Lung (tissue), 12 donors: ENCODE results near the gene SAMD15. TPM values are rescaled to one million over a fixed set of nuclear protein-coding genes. Genes with fewer than 3 reads are reported as not detected.

Experiments
- ATAC-seq: fragments of 200-7000 bp; cut with Tn5 transposase; one replicate; pipeline ENCODE4 v1.9.1; 2020; ENCODE audit warnings: moderate number of reproducible peaks; ENCODE audit not compliant: insufficient read depth, low FRiP score
- DNase-seq, 3 donors: peaks; one replicate each; pipeline ENCODE4 v3.0.0-alpha.2; 2013 to 2017
- H3K27ac ChIP-seq, 2 donors: one replicate each; pipeline ENCODE4 v1.5.1; 2013; ENCODE audit warnings: mild to moderate bottlenecking in 2 of 2, moderate library complexity in 2 of 2, control low read depth in 1 of 2, inconsistent platforms in 1 of 2, low read depth in 1 of 2, low read length in 1 of 2
- H3K27me3 ChIP-seq, 3 donors: one replicate each; pipeline ENCODE4 v1.5.1; 2013; ENCODE audit warnings: low read length in 2 of 3; ENCODE audit not compliant: control insufficient read depth in 3 of 3, insufficient read depth in 3 of 3
- H3K36me3 ChIP-seq, 4 donors: one replicate each; pipeline ENCODE4 v1.5.1; 2013; ENCODE audit warnings: low read length in 4 of 4, mild to moderate bottlenecking in 1 of 4, moderate library complexity in 1 of 4; ENCODE audit not compliant: control insufficient read depth in 4 of 4, insufficient read depth in 4 of 4
- H3K4me1 ChIP-seq, 5 donors: one replicate each; pipeline ENCODE4 v1.5.1; 2013; ENCODE audit warnings: low read length in 5 of 5, mild to moderate bottlenecking in 2 of 5, moderate library complexity in 1 of 5; ENCODE audit not compliant: control insufficient read depth in 5 of 5, insufficient read depth in 5 of 5
- H3K4me3 ChIP-seq: one replicate; pipeline ENCODE4 v1.5.1; 2013; ENCODE audit warnings: mild to moderate bottlenecking, control low read depth, moderate library complexity
- H3K9ac ChIP-seq, 2 donors: one replicate each; pipeline ENCODE4 v1.5.1; 2013; ENCODE audit warnings: low read length in 2 of 2, control low read depth in 1 of 2; ENCODE audit not compliant: insufficient read depth in 1 of 2
- H3K9me3 ChIP-seq, 4 donors: one replicate each; pipeline ENCODE4 v1.5.1; 2013; ENCODE audit warnings: low read length in 3 of 4, mild to moderate bottlenecking in 1 of 4, moderate library complexity in 1 of 4; ENCODE audit not compliant: control insufficient read depth in 4 of 4, insufficient read depth in 3 of 4
- CTCF ChIP-seq: IDR thresholded peaks from 2 replicates; pipeline ENCODE4 v1.5.1; 2012; ENCODE audit warnings: mild to moderate bottlenecking; ENCODE audit errors: control extremely low read depth, extremely low read depth
- WGBS, 2 donors: extraction: QIAGEN DNeasy Blood & Tissue Kit; methylation state at CpG; one replicate each; pipeline ENCODE4 v1.1.7; 2013; 5-methylcytosine and 5-hydroxymethylcytosine counted together
- polyA plus RNA-seq, 2 donors: library from polyadenylated mRNA; stranded (reverse); fragments of 200-250 nt; gene quantifications; one replicate each; pipeline ENCODE4 v1.2.1, GENCODE V29; 2013
- total RNA-seq, 2 donors: library from RNA; depleted of rRNA in 1 of 2; stranded (reverse); fragments of >200 nt in 1 of 2; gene quantifications; one replicate each; pipeline ENCODE4 v1.2.1, GENCODE V29; 2014 to 2021
- donor health status: control.
- donor health status: control.
- donor health status: Bipolar disorder and iron deficiency.
- donor health status: healthy.
- donor health status: DM: yes; HTN: yes; CAD: no.

Gene SAMD15
- total and polyA plus RNA-seq, 4 donors = 0.71 to 12.5 (median 3.6) TPM

GRCh38 chr14:77372304-77372841, 4.8 kb upstream of the SAMD15 start:
- no peak for TF ChIP-seq CTCF
- DNase-seq (peak in 1 of 3 donors; percentile 3), ATAC-seq (no peak)
- no peak overlapping the region for H3K27ac ChIP-seq
- WGBS, 2 donors = 45 to 53% methylated on average over 4 of the region's 4 CpGs
- no peak overlapping the region for H3K9ac ChIP-seq
- no peaks in the 10 kb centered on the region for H3K27me3 ChIP-seq
- H3K36me3 ChIP-seq = no peaks in the 10 kb centered on the region
- H3K9me3 ChIP-seq = no peaks in the 10 kb centered on the region
- peaks cover 0 to 13% (median 2%) of the 10 kb centered on the region in 5 donors for H3K4me1 ChIP-seq
- H3K4me3 ChIP-seq = no peak overlapping the region

GRCh38 chr14:77375164-77375950, 1.8 kb upstream of the SAMD15 start:
- peak in 1 of 3 donors; percentile 6 for DNase-seq
- no peak for TF ChIP-seq CTCF
- no peaks in the 10 kb centered on the region for H3K9me3 ChIP-seq
- H3K9ac ChIP-seq = peak overlapping the region in 1 of 2 donors; percentile 61
- peaks cover 0 to 18% (median 4%) of the 10 kb centered on the region in 5 donors for H3K4me1 ChIP-seq
- H3K4me3 ChIP-seq = no peak overlapping the region
- no peak for ATAC-seq
- H3K27me3 ChIP-seq = no peaks in the 10 kb centered on the region
- no peak overlapping the region for H3K27ac ChIP-seq
- 41 to 71% methylated on average over 9 of the region's 9 CpGs for WGBS, 2 donors
- H3K36me3 ChIP-seq = no peaks in the 10 kb centered on the region

GRCh38 chr14:77375973-77376770, 1.0 kb upstream of the SAMD15 start:
- H3K9me3 ChIP-seq = no peaks in the 10 kb centered on the region
- peak overlapping the region; percentile 98 for H3K4me3 ChIP-seq
- H3K4me1 ChIP-seq = peaks cover 0 to 18% (median 4%) of the 10 kb centered on the region in 5 donors
- 9 to 10% methylated on average over 24 of the region's 24 CpGs for WGBS, 2 donors
- H3K27me3 ChIP-seq = no peaks in the 10 kb centered on the region
- no peak for TF ChIP-seq CTCF
- ATAC-seq (peak; percentile 5), DNase-seq (peak; percentile 23 to 46 (median 42))
- peak overlapping the region; percentile 61 to 63 for H3K9ac ChIP-seq
- H3K27ac ChIP-seq = peak overlapping the region; percentile 96 to 98
- H3K36me3 ChIP-seq = no peaks in the 10 kb centered on the region
